ENCODE data around the gene CR1L.

CR1L gene

GRCh38 chr1:207645635-207646081, 725 bp downstream of the CR1L start:
- Histone ChIP-seq H3K4me1 (ENCODE audit: control insufficient read depth in 5 of 5, insufficient read depth in 5 of 5, low read length in 5 of 5) (peaks cover 0 to 15% (median 14%) of the 10 kb centered on the region in 5 donors), H3K4me3 (ENCODE audit: low read depth in 1 of 5, low read length in 5 of 5) (peak overlapping the region; percentile 25 to 86 (median 75)), H3K27me3 (ENCODE audit: control insufficient read depth in 5 of 5, insufficient read depth in 4 of 5, low read length in 5 of 5) (no peaks in the 10 kb centered on the region), H3K9me3 (ENCODE audit: control insufficient read depth in 5 of 5, low read length in 5 of 5) (no peaks in the 10 kb centered on the region), H3K27ac (ENCODE audit: low read depth, low read length) (no peak overlapping the region), H3K36me3 (ENCODE audit: control insufficient read depth in 5 of 5, insufficient read depth in 5 of 5, low read length in 5 of 5) (no peaks in the 10 kb centered on the region), H3K9ac (ENCODE audit: low read length in 5 of 5) (no peak overlapping the region)

- no peak overlapping the region for H3K4me3 ChIP-seq (ENCODE audit: low read depth in 1 of 5, low read length in 5 of 5)
- no peak overlapping the region for H3K27ac ChIP-seq (ENCODE audit: low read depth, low read length)
These were observed 1.2 kb downstream of the CR1L start for GRCh38 chr1:207646171-207646570.

GRCh38 chr1:207646944-207647579, 2.1 kb downstream of the CR1L start:
- no peaks in the 10 kb centered on the region for H3K9me3 ChIP-seq (ENCODE audit: control insufficient read depth in 5 of 5, low read length in 5 of 5)
- no peak overlapping the region for H3K4me3 ChIP-seq (ENCODE audit: low read depth in 1 of 5, low read length in 5 of 5)
- H3K36me3 ChIP-seq (ENCODE audit: control insufficient read depth in 5 of 5, insufficient read depth in 5 of 5, low read length in 5 of 5): no peaks in the 10 kb centered on the region
- no peaks in the 10 kb centered on the region for H3K27me3 ChIP-seq (ENCODE audit: control insufficient read depth in 5 of 5, insufficient read depth in 4 of 5, low read length in 5 of 5)
- no peak overlapping the region for H3K9ac ChIP-seq (ENCODE audit: low read length in 5 of 5)
- peaks cover 0 to 15% (median 14%) of the 10 kb centered on the region in 5 donors for H3K4me1 ChIP-seq (ENCODE audit: control insufficient read depth in 5 of 5, insufficient read depth in 5 of 5, low read length in 5 of 5)
- H3K27ac ChIP-seq (ENCODE audit: low read depth, low read length): no peak overlapping the region

More at GRCh38 chr1:207646171-207646570, 1.2 kb downstream of the CR1L start:
- H3K9me3 ChIP-seq (ENCODE audit: control insufficient read depth in 5 of 5, low read length in 5 of 5): no peaks in the 10 kb centered on the region
- no peaks in the 10 kb centered on the region for H3K36me3 ChIP-seq (ENCODE audit: control insufficient read depth in 5 of 5, insufficient read depth in 5 of 5, low read length in 5 of 5)
- peaks cover 0 to 15% (median 14%) of the 10 kb centered on the region in 5 donors for H3K4me1 ChIP-seq (ENCODE audit: control insufficient read depth in 5 of 5, insufficient read depth in 5 of 5, low read length in 5 of 5)
- H3K9ac ChIP-seq (ENCODE audit: low read length in 5 of 5): no peak overlapping the region
- no peaks in the 10 kb centered on the region for H3K27me3 ChIP-seq (ENCODE audit: control insufficient read depth in 5 of 5, insufficient read depth in 4 of 5, low read length in 5 of 5)

GRCh38 chr1:207647671-207648333, 2.9 kb downstream of the CR1L start:
- no peak overlapping the region for H3K27ac ChIP-seq (ENCODE audit: low read depth, low read length)
- H3K36me3 ChIP-seq (ENCODE audit: control insufficient read depth in 5 of 5, insufficient read depth in 5 of 5, low read length in 5 of 5): no peaks in the 10 kb centered on the region
- H3K9me3 ChIP-seq (ENCODE audit: control insufficient read depth in 5 of 5, low read length in 5 of 5): no peaks in the 10 kb centered on the region
- no peaks in the 10 kb centered on the region for H3K27me3 ChIP-seq (ENCODE audit: control insufficient read depth in 5 of 5, insufficient read depth in 4 of 5, low read length in 5 of 5)
- H3K4me1 ChIP-seq (ENCODE audit: control insufficient read depth in 5 of 5, insufficient read depth in 5 of 5, low read length in 5 of 5): peaks cover 0 to 15% (median 14%) of the 10 kb centered on the region in 5 donors
- no peak overlapping the region for H3K4me3 ChIP-seq (ENCODE audit: low read depth in 1 of 5, low read length in 5 of 5)
- H3K9ac ChIP-seq (ENCODE audit: low read length in 5 of 5): no peak overlapping the region

- no peaks in the 10 kb centered on the region for H3K9me3 ChIP-seq (ENCODE audit: control insufficient read depth in 5 of 5, low read length in 5 of 5)
- no peak overlapping the region for H3K4me3 ChIP-seq (ENCODE audit: low read depth in 1 of 5, low read length in 5 of 5)
- H3K9ac ChIP-seq (ENCODE audit: low read length in 5 of 5): no peak overlapping the region
- H3K27me3 ChIP-seq (ENCODE audit: control insufficient read depth in 5 of 5, insufficient read depth in 4 of 5, low read length in 5 of 5): no peaks in the 10 kb centered on the region
- no peak overlapping the region for H3K27ac ChIP-seq (ENCODE audit: low read depth, low read length)
- no peaks in the 10 kb centered on the region for H3K36me3 ChIP-seq (ENCODE audit: control insufficient read depth in 5 of 5, insufficient read depth in 5 of 5, low read length in 5 of 5)
- H3K4me1 ChIP-seq (ENCODE audit: control insufficient read depth in 5 of 5, insufficient read depth in 5 of 5, low read length in 5 of 5): peaks cover 0 to 15% (median 14%) of the 10 kb centered on the region in 5 donors
These were observed 3.6 kb downstream of the CR1L start for GRCh38 chr1:207648334-207649209.

GRCh38 chr1:207649210-207649753, 4.3 kb downstream of the CR1L start:
- H3K36me3 ChIP-seq (ENCODE audit: control insufficient read depth in 5 of 5, insufficient read depth in 5 of 5, low read length in 5 of 5): no peaks in the 10 kb centered on the region
- H3K9me3 ChIP-seq (ENCODE audit: control insufficient read depth in 5 of 5, low read length in 5 of 5): no peaks in the 10 kb centered on the region
- H3K9ac ChIP-seq (ENCODE audit: low read length in 5 of 5): no peak overlapping the region
- H3K4me3 ChIP-seq (ENCODE audit: low read depth in 1 of 5, low read length in 5 of 5): no peak overlapping the region
- no peak overlapping the region for H3K27ac ChIP-seq (ENCODE audit: low read depth, low read length)
- H3K4me1 ChIP-seq (ENCODE audit: control insufficient read depth in 5 of 5, insufficient read depth in 5 of 5, low read length in 5 of 5): peaks cover 0 to 13% (median 12%) of the 10 kb centered on the region in 5 donors
- H3K27me3 ChIP-seq (ENCODE audit: control insufficient read depth in 5 of 5, insufficient read depth in 4 of 5, low read length in 5 of 5): no peaks in the 10 kb centered on the region

- H3K9ac ChIP-seq (ENCODE audit: low read length in 5 of 5): no peak overlapping the region
- H3K4me1 ChIP-seq (ENCODE audit: control insufficient read depth in 5 of 5, insufficient read depth in 5 of 5, low read length in 5 of 5): peaks cover 0 to 6% (median 6%) of the 10 kb centered on the region in 5 donors
These were observed 5.1 kb downstream of the CR1L start for GRCh38 chr1:207649865-207650580.

GRCh38 chr1:207651583-207651982, 6.7 kb downstream of the CR1L start:
- H3K36me3 ChIP-seq (ENCODE audit: control insufficient read depth in 5 of 5, insufficient read depth in 5 of 5, low read length in 5 of 5): no peaks in the 10 kb centered on the region
- H3K9ac ChIP-seq (ENCODE audit: low read length in 5 of 5): no peak overlapping the region
- H3K9me3 ChIP-seq (ENCODE audit: control insufficient read depth in 5 of 5, low read length in 5 of 5): no peaks in the 10 kb centered on the region
- H3K27me3 ChIP-seq (ENCODE audit: control insufficient read depth in 5 of 5, insufficient read depth in 4 of 5, low read length in 5 of 5): no peaks in the 10 kb centered on the region
- no peaks in the 10 kb centered on the region for H3K4me1 ChIP-seq (ENCODE audit: control insufficient read depth in 5 of 5, insufficient read depth in 5 of 5, low read length in 5 of 5)
- H3K27ac ChIP-seq (ENCODE audit: low read depth, low read length): no peak overlapping the region
- H3K4me3 ChIP-seq (ENCODE audit: low read depth in 1 of 5, low read length in 5 of 5): no peak overlapping the region

More at GRCh38 chr1:207649865-207650580, 5.1 kb downstream of the CR1L start:
- H3K9me3 ChIP-seq (ENCODE audit: control insufficient read depth in 5 of 5, low read length in 5 of 5): no peaks in the 10 kb centered on the region
- no peak overlapping the region for H3K4me3 ChIP-seq (ENCODE audit: low read depth in 1 of 5, low read length in 5 of 5)
- no peaks in the 10 kb centered on the region for H3K27me3 ChIP-seq (ENCODE audit: control insufficient read depth in 5 of 5, insufficient read depth in 4 of 5, low read length in 5 of 5)
- H3K27ac ChIP-seq (ENCODE audit: low read depth, low read length): no peak overlapping the region
- H3K36me3 ChIP-seq (ENCODE audit: control insufficient read depth in 5 of 5, insufficient read depth in 5 of 5, low read length in 5 of 5): no peaks in the 10 kb centered on the region

- H3K4me1 ChIP-seq (ENCODE audit: control insufficient read depth in 5 of 5, insufficient read depth in 5 of 5, low read length in 5 of 5): no peaks in the 10 kb centered on the region
- H3K9me3 ChIP-seq (ENCODE audit: control insufficient read depth in 5 of 5, low read length in 5 of 5): no peaks in the 10 kb centered on the region
- no peak overlapping the region for H3K9ac ChIP-seq (ENCODE audit: low read length in 5 of 5)
These were observed 9.4 kb downstream of the CR1L start for GRCh38 chr1:207654320-207654719.

More at GRCh38 chr1:207654320-207654719, 9.4 kb downstream of the CR1L start:
- H3K27me3 ChIP-seq (ENCODE audit: control insufficient read depth in 5 of 5, insufficient read depth in 4 of 5, low read length in 5 of 5): no peaks in the 10 kb centered on the region
- no peak overlapping the region for H3K4me3 ChIP-seq (ENCODE audit: low read depth in 1 of 5, low read length in 5 of 5)
- no peaks in the 10 kb centered on the region for H3K36me3 ChIP-seq (ENCODE audit: control insufficient read depth in 5 of 5, insufficient read depth in 5 of 5, low read length in 5 of 5)
- H3K27ac ChIP-seq (ENCODE audit: low read depth, low read length): no peak overlapping the region

Data from subcutaneous abdominal adipose tissue (tissue), 5 donors.